Stimulated activated CD4-positive, alpha-beta T cell treated with anti-CD3 and anti-CD28 coated beads, Interleukin-1b, Interleukin-23, amount 100 ng/mL, for 1 hour (primary cell): ENCODE data around the gene ALG1L2.
"Not testable (repeated sequence)": the region's sequence is repeated elsewhere in the genome, so short reads cannot be mapped to it uniquely, and the experiment has no call there.

Experiments
- DNase-seq, 2 donors: peaks; one replicate each; pipeline ENCODE4 v3.0.0-alpha.2; 2020; ENCODE audit warnings: low read depth in 2 of 2

Gene ALG1L2

GRCh38 chr3:130093741-130094391 is 12.2 kb downstream of the ALG1L2 start:
- DNase-seq, result no peak

GRCh38 chr3:130094491-130094941 is 12.9 kb downstream of the ALG1L2 start:
- not testable (repeated sequence) for DNase-seq

GRCh38 chr3:130095858-130096257 is 14.2 kb downstream of the ALG1L2 start:
- not testable (repeated sequence) for DNase-seq

GRCh38 chr3:130097096-130097495 is 15.5 kb downstream of the ALG1L2 start:
- not testable (repeated sequence) for DNase-seq

- not testable (repeated sequence) for DNase-seq
Measured at GRCh38 chr3:130097690-130098638, 16.3 kb downstream of the ALG1L2 start.

- DNase-seq, result not testable (repeated sequence)
Measured at GRCh38 chr3:130098639-130099385, 17.2 kb downstream of the ALG1L2 start.

GRCh38 chr3:130102545-130102944 is 20.9 kb downstream of the ALG1L2 start:
- DNase-seq, result not testable (repeated sequence)

GRCh38 chr3:130104191-130104590 is 22.6 kb downstream of the ALG1L2 start:
- DNase-seq, result not testable (repeated sequence)

GRCh38 chr3:130107333-130107995 is 25.8 kb downstream of the ALG1L2 start:
- not testable (repeated sequence) for DNase-seq

- DNase-seq, result not testable (repeated sequence)
Measured at GRCh38 chr3:130108836-130109585, 27.4 kb downstream of the ALG1L2 start.

GRCh38 chr3:130110386-130111169 is 28.9 kb downstream of the ALG1L2 start:
- not testable (repeated sequence) for DNase-seq

GRCh38 chr3:130111185-130111864 is 29.7 kb downstream of the ALG1L2 start:
- peak; percentile 98 for DNase-seq

GRCh38 chr3:130111865-130112747 is 30.5 kb downstream of the ALG1L2 start:
- peak; percentile 98 for DNase-seq

GRCh38 chr3:130112748-130113073 is 31.1 kb downstream of the ALG1L2 start:
- not testable (repeated sequence) for DNase-seq

GRCh38 chr3:130115400-130115799 is 33.8 kb downstream of the ALG1L2 start:
- not testable (repeated sequence) for DNase-seq

GRCh38 chr3:130117933-130118332 is 36.3 kb downstream of the ALG1L2 start:
- DNase-seq, result no peak

GRCh38 chr3:130119824-130120223 is 38.2 kb downstream of the ALG1L2 start:
- not testable (repeated sequence) for DNase-seq

GRCh38 chr3:130120291-130120690 is 38.7 kb downstream of the ALG1L2 start:
- not testable (repeated sequence) for DNase-seq
